PC-9 (cell line): ENCODE measurements around the gene SUFU. TPM values are rescaled to one million over a fixed set of nuclear protein-coding genes. Genes with fewer than 3 reads are reported as not detected.

ENCODE experiments used
- BruUV-seq: library from RNA; stranded (reverse); fragments of 400-500 nt; replicated peaks from 2 replicates; lab custom pipeline; 2021; lab: Mats Ljungman, UMichigan
- CTCF ChIA-PET: fragments of 300-600 bp; sonication (Branson Sonifier 250); formaldehyde crosslinking; loops from one replicate; lab custom pipeline; 2022; ENCODE audit warnings: antibody characterized with exemption; lab: Charles Lee
- POLR2A ChIA-PET: fragments of 300-600 bp; sonication (Branson Sonifier 250); formaldehyde crosslinking; loops from one replicate; lab custom pipeline; 2022; ENCODE audit warnings: antibody characterized with exemption; ENCODE audit not compliant: unreplicated experiment; lab: Charles Lee
- DNase-seq, 2 experiments: peaks; one replicate each; pipeline versions ENCODE4 v3.0.0 to v3.0.0-alpha.2; 2015 to 2022; ENCODE audit warnings: mixed read lengths in 1 of 2
- H2AFZ ChIP-seq: fragments of 200-600 bp; sonication (generic); 2 replicates; pipeline ENCODE4 v1.8.1; 2017; ENCODE audit warnings: antibody characterized with exemption
- H3F3A ChIP-seq: fragments of 200-600 bp; sonication (generic); 2 replicates; pipeline ENCODE4 v1.8.1; 2017; ENCODE audit warnings: antibody characterized with exemption, mild to moderate bottlenecking, low read depth; ENCODE audit not compliant: insufficient read depth
- H3K27ac ChIP-seq: fragments of 200-600 bp; sonication (generic); 2 replicates; pipeline ENCODE4 v1.6.1; 2016; ENCODE audit warnings: mixed run types
- H3K27me3 ChIP-seq: fragments of 200-600 bp; sonication (generic); 2 replicates; pipeline ENCODE4 v1.6.1; 2016; ENCODE audit warnings: low read depth, mixed run types; ENCODE audit not compliant: insufficient read depth
- H3K36me3 ChIP-seq: fragments of 200-600 bp; sonication (generic); 2 replicates; pipeline ENCODE4 v1.6.1; 2016; ENCODE audit warnings: low read depth, mixed run types
- H3K4me1 ChIP-seq: fragments of 200-600 bp; sonication (generic); replicated peaks from 2 replicates; pipeline ENCODE4 v1.6.1; 2016; ENCODE audit warnings: mixed run types; ENCODE audit not compliant: insufficient read depth
- H3K4me2 ChIP-seq: fragments of 200-600 bp; sonication (generic); 2 replicates; pipeline ENCODE4 v1.6.1; 2017; ENCODE audit warnings: mixed run types
- H3K4me3 ChIP-seq: fragments of 200-600 bp; sonication (generic); 2 replicates; pipeline ENCODE4 v1.6.1; 2016; ENCODE audit warnings: mixed run types
- H3K79me2 ChIP-seq: fragments of 200-600 bp; sonication (generic); 2 replicates; pipeline ENCODE4 v1.6.1; 2017; ENCODE audit warnings: low read depth, mixed run types
- H3K9me2 ChIP-seq: fragments of 200-600 bp; sonication (generic); 2 replicates; pipeline ENCODE4 v1.8.1; 2017; ENCODE audit warnings: mild to moderate bottlenecking; ENCODE audit not compliant: insufficient read depth
- H3K9me3 ChIP-seq: fragments of 200-600 bp; sonication (generic); 2 replicates; pipeline ENCODE4 v1.8.1; 2016; ENCODE audit warnings: low read depth; ENCODE audit not compliant: insufficient read depth
- H4K20me1 ChIP-seq: fragments of 200-600 bp; sonication (generic); 2 replicates; pipeline ENCODE4 v1.8.1; 2017; ENCODE audit not compliant: insufficient read depth
- EZH2 ChIP-seq: fragments of 200-600 bp; sonication (generic); IDR thresholded peaks from 2 replicates; pipeline ENCODE4 v1.8.0; 2017; ENCODE audit warnings: antibody characterized with exemption, low read depth
- intact Hi-C: fragments of 100-400 bp; cut with micrococcal nuclease; formaldehyde crosslinking; loops from one replicate; pipeline ENCODE4 v1.10.0; 2022; ENCODE audit not compliant: unreplicated experiment
- total RNA-seq: library from RNA; stranded (reverse); gene quantifications from 2 replicates; pipeline ENCODE4 v1.2.3, GENCODE V29; 2021
- TF ChIP-seq, protein P1 (sequence below): fragments of 200-600 bp; sonication (generic); conservative IDR thresholded peaks from 2 replicates; pipeline ENCODE4 v1.6.1; 2017; ENCODE audit warnings: mixed run types, antibody characterized with exemption, mild to moderate bottlenecking, moderate library complexity

The SUFU gene
- total RNA-seq, 1 experiment from 2014 or later = 20.2 TPM

DNA sequence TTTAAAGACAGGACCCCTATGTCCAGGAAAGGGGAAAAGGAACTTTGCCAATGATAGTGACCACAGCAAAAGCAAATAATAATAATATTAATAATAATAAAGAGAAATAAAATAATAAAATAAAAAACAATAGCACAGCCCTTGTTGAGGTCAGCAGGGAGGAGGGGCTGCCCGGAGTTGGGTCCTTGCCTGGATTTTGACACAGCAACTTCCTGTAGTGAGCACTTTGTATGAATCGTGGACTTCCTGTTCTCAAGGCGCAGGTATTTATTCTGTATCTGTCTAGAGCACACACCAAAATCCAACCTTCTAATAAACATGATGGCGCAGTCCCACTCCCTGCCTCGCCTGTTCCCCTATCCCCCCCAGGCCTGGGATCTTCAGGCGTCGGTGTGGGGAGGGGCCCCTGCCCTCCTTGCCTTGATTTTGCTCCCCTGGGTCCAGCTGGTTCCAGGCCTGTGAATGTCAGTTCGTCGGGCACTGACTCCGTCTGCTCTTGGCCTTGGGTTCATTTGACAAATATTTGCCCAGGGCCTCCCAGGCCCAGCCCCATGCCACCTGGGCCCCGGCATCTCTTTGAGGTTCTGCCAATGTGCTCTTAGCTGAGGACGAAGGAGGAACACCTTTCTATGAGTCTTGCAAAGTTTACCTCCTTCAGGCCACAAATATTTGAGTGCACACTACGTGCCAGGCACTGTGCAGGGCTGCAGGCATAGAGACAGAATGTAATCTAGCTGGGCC, 154.4 kb downstream of the SUFU start:
- Histone ChIP-seq H3K4me2 (no peak overlapping the region), H2AFZ (no peak overlapping the region), H3K79me2 (peaks cover 8% of the 10 kb centered on the region), H3K27me3 (no peaks in the 10 kb centered on the region), H3K4me3 (no peak overlapping the region), H4K20me1 (peaks cover 10% of the 10 kb centered on the region), H3K9me3 (no peaks in the 10 kb centered on the region), H3F3A (no peaks in the 10 kb centered on the region), H3K36me3 (no peaks in the 10 kb centered on the region), H3K27ac (no peak overlapping the region), H3K9me2 (no peaks in the 10 kb centered on the region), H3K4me1 (no peaks in the 10 kb centered on the region)
- TF ChIP-seq EZH2 = no peak
- TF ChIP-seq, protein P1, sequence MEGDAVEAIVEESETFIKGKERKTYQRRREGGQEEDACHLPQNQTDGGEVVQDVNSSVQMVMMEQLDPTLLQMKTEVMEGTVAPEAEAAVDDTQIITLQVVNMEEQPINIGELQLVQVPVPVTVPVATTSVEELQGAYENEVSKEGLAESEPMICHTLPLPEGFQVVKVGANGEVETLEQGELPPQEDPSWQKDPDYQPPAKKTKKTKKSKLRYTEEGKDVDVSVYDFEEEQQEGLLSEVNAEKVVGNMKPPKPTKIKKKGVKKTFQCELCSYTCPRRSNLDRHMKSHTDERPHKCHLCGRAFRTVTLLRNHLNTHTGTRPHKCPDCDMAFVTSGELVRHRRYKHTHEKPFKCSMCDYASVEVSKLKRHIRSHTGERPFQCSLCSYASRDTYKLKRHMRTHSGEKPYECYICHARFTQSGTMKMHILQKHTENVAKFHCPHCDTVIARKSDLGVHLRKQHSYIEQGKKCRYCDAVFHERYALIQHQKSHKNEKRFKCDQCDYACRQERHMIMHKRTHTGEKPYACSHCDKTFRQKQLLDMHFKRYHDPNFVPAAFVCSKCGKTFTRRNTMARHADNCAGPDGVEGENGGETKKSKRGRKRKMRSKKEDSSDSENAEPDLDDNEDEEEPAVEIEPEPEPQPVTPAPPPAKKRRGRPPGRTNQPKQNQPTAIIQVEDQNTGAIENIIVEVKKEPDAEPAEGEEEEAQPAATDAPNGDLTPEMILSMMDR = no peak
- ChIA-PET CTCF (no interaction called here), POLR2A (no interaction called here)
- no TSS peak for BruUV-seq
- intact Hi-C loops = no loop called here
- no peak for DNase-seq

DNA sequence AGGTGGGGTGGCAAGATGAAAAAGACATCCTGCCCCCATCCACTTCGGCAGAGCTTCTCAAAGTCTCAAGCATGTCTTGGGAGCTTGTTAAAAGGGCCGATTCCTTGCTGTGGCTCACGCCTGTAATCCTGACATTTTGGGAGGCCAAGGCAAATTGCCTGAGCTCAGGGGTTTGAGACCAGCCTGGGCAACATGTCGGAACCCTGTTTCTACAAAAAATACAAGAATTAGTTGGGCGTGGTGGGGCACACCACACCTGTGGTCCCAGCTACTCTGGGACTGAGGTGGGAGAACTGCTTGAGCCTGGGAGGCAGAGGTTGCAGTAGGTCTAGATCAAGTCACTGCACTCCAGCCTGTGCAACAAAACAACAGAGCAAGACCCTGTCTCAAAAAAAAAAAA, 155.0 kb downstream of the SUFU start:
- intact Hi-C loops = no loop called here
- CTCF ChIA-PET = no interaction called here
- Histone ChIP-seq H3K27ac (no peak overlapping the region), H3F3A (no peaks in the 10 kb centered on the region), H2AFZ (no peak overlapping the region), H3K36me3 (no peaks in the 10 kb centered on the region), H3K4me1 (no peaks in the 10 kb centered on the region), H3K79me2 (peaks cover 1% of the 10 kb centered on the region; the same call in 1 of the 2 replicates), H4K20me1 (peaks cover 3% of the 10 kb centered on the region), H3K4me2 (no peak overlapping the region), H3K27me3 (no peaks in the 10 kb centered on the region), H3K9me3 (no peaks in the 10 kb centered on the region), H3K9me2 (no peaks in the 10 kb centered on the region), H3K4me3 (no peak overlapping the region)
- no TSS peak for BruUV-seq
- POLR2A ChIA-PET = no interaction called here
- no peak for DNase-seq
- TF ChIP-seq EZH2 = no peak
- TF ChIP-seq, protein P1 = no peak

DNA sequence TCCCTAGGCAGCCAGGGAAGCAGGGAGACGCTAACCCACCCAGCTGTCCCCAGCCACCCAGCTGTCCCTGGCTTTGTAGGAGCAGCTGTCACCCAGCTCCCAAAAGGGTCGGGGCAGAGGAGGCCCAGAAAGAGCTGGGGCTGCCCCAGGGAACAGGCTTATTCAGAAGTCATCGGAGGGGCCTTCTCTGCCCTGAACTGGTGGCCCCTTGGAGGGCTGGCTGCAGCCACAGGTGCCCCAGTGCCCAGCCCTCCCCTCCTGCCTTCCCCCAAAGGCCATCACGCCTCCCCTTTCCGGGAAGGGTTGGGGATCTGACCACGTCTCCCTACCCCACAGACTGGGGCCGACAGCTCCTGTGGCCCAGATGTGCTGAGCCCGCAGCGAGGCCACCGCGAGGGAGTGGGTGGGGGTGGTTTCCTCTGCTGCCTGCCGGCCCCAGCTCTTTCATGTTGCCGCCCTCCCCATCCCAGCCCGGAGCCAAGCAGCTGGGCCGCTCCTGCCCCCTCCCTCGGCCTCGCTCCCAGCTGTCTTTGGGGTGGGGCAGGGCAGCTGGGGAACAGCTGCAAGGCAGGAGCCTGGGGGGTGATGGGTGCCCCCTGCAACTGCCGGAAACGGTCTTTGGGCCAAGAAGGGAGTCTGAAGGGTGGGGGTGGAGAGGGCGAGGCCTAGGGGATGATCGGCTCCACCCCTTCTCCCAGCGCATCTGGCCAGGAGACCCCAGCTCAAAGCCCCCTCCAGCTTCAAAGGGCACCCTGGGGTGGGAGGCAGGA, 157.3 kb downstream of the SUFU start:
- BruUV-seq = no TSS peak
- ChIA-PET CTCF (no interaction called here), POLR2A (no interaction called here)
- no peaks in the 10 kb centered on the region for H3K36me3 ChIP-seq
- H3K4me1 ChIP-seq = no peaks in the 10 kb centered on the region
- no peaks in the 10 kb centered on the region for H3K27me3 ChIP-seq
- no peak for TF ChIP-seq EZH2
- TF ChIP-seq, protein P1 = no peak
- H4K20me1 ChIP-seq = no peaks in the 10 kb centered on the region
- H3K9me3 ChIP-seq = no peaks in the 10 kb centered on the region
- no peak overlapping the region for H3K4me3 ChIP-seq
- H3F3A ChIP-seq = no peaks in the 10 kb centered on the region
- no peak overlapping the region for H3K4me2 ChIP-seq
- no peak overlapping the region for H3K27ac ChIP-seq
- DNase-seq = no peak
- intact Hi-C loops = no loop called here
- H3K9me2 ChIP-seq = no peaks in the 10 kb centered on the region
- no peak overlapping the region for H2AFZ ChIP-seq
- H3K79me2 ChIP-seq = no peaks in the 10 kb centered on the region
